NCI-H1092 (cell line): ENCODE measurements around the gene SAMD11.

Experiments
- DNase-seq: peaks from one replicate; lab custom pipeline; 2025; lab: John Stamatoyannopoulos, UW

SAMD11 gene

GRCh38 chr1:931380-932172 is 7.9 kb downstream of the SAMD11 start:
- DNase-seq: no peak

- no peak for DNase-seq
Observed at GRCh38 chr1:932173-932510, 8.4 kb downstream of the SAMD11 start.

- DNase-seq: no peak
Observed at GRCh38 chr1:932776-933602, 9.3 kb downstream of the SAMD11 start.

GRCh38 chr1:933603-933940 is 9.8 kb downstream of the SAMD11 start:
- no peak for DNase-seq

- DNase-seq: no peak
Observed at GRCh38 chr1:934991-935750, 11.4 kb downstream of the SAMD11 start.

- DNase-seq: peak; percentile 40
Observed at GRCh38 chr1:935751-936231, 12.1 kb downstream of the SAMD11 start.

- no peak for DNase-seq
Observed at GRCh38 chr1:936348-937264, 12.9 kb downstream of the SAMD11 start.

GRCh38 chr1:937521-937920 is 13.8 kb downstream of the SAMD11 start:
- no peak for DNase-seq

- no peak for DNase-seq
Observed at GRCh38 chr1:938088-938683, 14.5 kb downstream of the SAMD11 start.

GRCh38 chr1:938711-939489 is 15.2 kb downstream of the SAMD11 start:
- no peak for DNase-seq

- no peak for DNase-seq
Observed at GRCh38 chr1:939511-940106, 15.9 kb downstream of the SAMD11 start.

GRCh38 chr1:940107-941014 is 16.6 kb downstream of the SAMD11 start:
- peak; percentile 30 for DNase-seq

GRCh38 chr1:941015-941587 is 17.4 kb downstream of the SAMD11 start:
- no peak for DNase-seq

- peak; percentile 62 for DNase-seq
Observed at GRCh38 chr1:941588-942383, 18.1 kb downstream of the SAMD11 start.

- no peak for DNase-seq
Observed at GRCh38 chr1:942411-942821, 18.7 kb downstream of the SAMD11 start.

- DNase-seq: no peak
Observed at GRCh38 chr1:942864-943533, 19.3 kb downstream of the SAMD11 start.
